ENCODE results near the gene FBXO33. TPM values are rescaled to one million over a fixed set of nuclear protein-coding genes. Genes with fewer than 3 reads are reported as not detected.

The FBXO33 gene
- total RNA-seq, 1 experiment from 2014 or later = 6.6 TPM

DNA sequence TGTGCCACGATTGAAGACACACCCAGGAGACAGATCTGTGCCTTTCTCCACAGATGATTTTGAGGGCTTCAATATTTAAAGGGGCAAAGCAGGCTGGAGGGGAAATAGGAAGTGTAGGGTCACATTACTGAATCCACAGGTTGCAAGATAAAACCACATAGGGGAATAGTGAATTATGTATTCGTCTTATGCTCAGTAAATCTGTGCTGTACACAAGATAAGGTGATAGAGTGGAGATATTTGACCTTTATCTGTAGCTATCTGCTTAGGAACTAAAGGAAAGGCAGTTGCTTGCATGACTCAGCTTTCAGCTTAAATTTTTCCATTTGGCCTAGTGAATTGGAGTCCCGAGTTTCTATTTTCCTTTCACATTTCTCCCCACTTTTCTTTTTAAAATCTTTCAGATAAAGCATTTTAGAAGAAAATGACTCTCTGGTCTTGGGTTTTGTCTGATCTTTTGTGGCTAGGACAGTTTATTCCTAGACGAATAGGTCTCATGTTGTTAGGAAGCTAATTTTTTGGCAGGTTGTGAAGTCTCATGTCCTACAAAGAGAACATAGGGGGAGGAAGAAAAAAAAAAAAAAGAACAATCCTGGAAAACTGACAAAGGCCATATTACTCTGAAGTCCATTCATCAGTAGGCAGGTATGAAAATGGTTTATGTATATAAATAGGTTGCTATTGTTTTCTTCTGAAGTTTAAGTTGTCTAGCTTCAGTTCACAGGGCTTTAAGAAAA is 55.4 kb downstream of the FBXO33 start:
- Histone ChIP-seq H3K27me3 (ENCODE audit: control insufficient read depth, insufficient read depth, low read length) (no peaks in the 10 kb centered on the region), H3K27ac (ENCODE audit: low read length) (peak overlapping the region; percentile 75), H3K36me3 (ENCODE audit: control insufficient read depth, insufficient read depth, low read length) (no peaks in the 10 kb centered on the region), H3K4me1 (ENCODE audit: control insufficient read depth, insufficient read depth, low read length) (peaks cover 4% of the 10 kb centered on the region; the same call in 1 of the 2 replicates), H3K9me3 (ENCODE audit: control insufficient read depth, insufficient read depth, low read depth, low read length) (no peaks in the 10 kb centered on the region), H3K4me3 (ENCODE audit: low read depth in 2 of 2, low read length in 2 of 2) (no peak overlapping the region)
- intact Hi-C loops (cut with micrococcal nuclease; ENCODE audit: unreplicated experiment) (no loop called here), in situ Hi-C loops (cut with HindIII; ENCODE audit: low pct_unique_long_range_greater_than_20kb, low sequenced_read_pairs) (no loop called here)
- CTCF ChIA-PET = interaction anchor here (0.7 kb wide), 2 partner anchors 164 to 380 kb away, joined by 3 to 4 read pairs; no protein-coding TSS in a partner anchor
- BruUV-seq (replicated peaks) = no TSS peak
- no peak for DNase-seq (ENCODE audit: low read depth, low spot score)
- POLR2A ChIA-PET = no interaction called here
- ATAC-seq = peak; percentile 51; the same call in 1 of the 2 replicates
- no peak for TF ChIP-seq POLR2AphosphoS5 (IDR thresholded peaks at IDR 0.05; ENCODE audit: low read depth, low read length)
- no peak for TF ChIP-seq TCF7L2 (IDR thresholded peaks at IDR 0.05; ENCODE audit: low read depth, low read length)
- TF ChIP-seq, protein P1, sequence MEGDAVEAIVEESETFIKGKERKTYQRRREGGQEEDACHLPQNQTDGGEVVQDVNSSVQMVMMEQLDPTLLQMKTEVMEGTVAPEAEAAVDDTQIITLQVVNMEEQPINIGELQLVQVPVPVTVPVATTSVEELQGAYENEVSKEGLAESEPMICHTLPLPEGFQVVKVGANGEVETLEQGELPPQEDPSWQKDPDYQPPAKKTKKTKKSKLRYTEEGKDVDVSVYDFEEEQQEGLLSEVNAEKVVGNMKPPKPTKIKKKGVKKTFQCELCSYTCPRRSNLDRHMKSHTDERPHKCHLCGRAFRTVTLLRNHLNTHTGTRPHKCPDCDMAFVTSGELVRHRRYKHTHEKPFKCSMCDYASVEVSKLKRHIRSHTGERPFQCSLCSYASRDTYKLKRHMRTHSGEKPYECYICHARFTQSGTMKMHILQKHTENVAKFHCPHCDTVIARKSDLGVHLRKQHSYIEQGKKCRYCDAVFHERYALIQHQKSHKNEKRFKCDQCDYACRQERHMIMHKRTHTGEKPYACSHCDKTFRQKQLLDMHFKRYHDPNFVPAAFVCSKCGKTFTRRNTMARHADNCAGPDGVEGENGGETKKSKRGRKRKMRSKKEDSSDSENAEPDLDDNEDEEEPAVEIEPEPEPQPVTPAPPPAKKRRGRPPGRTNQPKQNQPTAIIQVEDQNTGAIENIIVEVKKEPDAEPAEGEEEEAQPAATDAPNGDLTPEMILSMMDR (IDR thresholded peaks at IDR 0.05) = no peak
- TF ChIP-seq, protein P2, sequence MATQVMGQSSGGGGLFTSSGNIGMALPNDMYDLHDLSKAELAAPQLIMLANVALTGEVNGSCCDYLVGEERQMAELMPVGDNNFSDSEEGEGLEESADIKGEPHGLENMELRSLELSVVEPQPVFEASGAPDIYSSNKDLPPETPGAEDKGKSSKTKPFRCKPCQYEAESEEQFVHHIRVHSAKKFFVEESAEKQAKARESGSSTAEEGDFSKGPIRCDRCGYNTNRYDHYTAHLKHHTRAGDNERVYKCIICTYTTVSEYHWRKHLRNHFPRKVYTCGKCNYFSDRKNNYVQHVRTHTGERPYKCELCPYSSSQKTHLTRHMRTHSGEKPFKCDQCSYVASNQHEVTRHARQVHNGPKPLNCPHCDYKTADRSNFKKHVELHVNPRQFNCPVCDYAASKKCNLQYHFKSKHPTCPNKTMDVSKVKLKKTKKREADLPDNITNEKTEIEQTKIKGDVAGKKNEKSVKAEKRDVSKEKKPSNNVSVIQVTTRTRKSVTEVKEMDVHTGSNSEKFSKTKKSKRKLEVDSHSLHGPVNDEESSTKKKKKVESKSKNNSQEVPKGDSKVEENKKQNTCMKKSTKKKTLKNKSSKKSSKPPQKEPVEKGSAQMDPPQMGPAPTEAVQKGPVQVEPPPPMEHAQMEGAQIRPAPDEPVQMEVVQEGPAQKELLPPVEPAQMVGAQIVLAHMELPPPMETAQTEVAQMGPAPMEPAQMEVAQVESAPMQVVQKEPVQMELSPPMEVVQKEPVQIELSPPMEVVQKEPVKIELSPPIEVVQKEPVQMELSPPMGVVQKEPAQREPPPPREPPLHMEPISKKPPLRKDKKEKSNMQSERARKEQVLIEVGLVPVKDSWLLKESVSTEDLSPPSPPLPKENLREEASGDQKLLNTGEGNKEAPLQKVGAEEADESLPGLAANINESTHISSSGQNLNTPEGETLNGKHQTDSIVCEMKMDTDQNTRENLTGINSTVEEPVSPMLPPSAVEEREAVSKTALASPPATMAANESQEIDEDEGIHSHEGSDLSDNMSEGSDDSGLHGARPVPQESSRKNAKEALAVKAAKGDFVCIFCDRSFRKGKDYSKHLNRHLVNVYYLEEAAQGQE (IDR thresholded peaks at IDR 0.05; ENCODE audit: insufficient read depth in 1 of 2, low read depth in 2 of 2, low read length in 1 of 2) = no peak
- TF ChIP-seq SIN3A (IDR thresholded peaks at IDR 0.05; ENCODE audit: borderline replicate concordance, insufficient read depth, low read depth, low read length) = no peak

DNA sequence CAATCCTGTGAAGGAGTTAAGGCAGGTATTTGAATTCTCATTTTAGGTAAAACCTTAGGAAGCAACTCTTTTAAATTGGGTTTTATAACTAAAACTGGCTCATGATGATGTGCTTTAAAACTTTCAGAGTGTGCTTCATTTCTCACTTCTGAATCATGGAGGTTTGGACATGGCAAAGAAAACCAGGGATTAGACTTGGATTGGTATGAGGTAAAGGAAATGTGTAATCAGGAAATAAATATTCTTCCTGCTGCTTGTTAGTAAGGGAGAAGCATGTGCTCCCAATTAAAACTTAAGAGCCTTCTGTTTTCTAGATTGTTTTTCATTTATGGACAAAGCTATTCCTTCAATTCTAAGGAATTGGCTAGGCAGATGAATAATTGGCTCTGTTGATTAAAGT is 57.4 kb downstream of the FBXO33 start:
- intact Hi-C loops (cut with micrococcal nuclease; ENCODE audit: unreplicated experiment) (no loop called here), in situ Hi-C loops (cut with HindIII; ENCODE audit: low pct_unique_long_range_greater_than_20kb, low sequenced_read_pairs) (no loop called here)
- TF ChIP-seq POLR2AphosphoS5 (IDR thresholded peaks at IDR 0.05; ENCODE audit: low read depth, low read length) = no peak
- no peak for TF ChIP-seq TCF7L2 (IDR thresholded peaks at IDR 0.05; ENCODE audit: low read depth, low read length)
- Histone ChIP-seq H3K9me3 (ENCODE audit: control insufficient read depth, insufficient read depth, low read depth, low read length) (no peaks in the 10 kb centered on the region), H3K4me1 (ENCODE audit: control insufficient read depth, insufficient read depth, low read length) (peaks cover 4% of the 10 kb centered on the region; the same call in 1 of the 2 replicates), H3K4me3 (ENCODE audit: low read depth in 2 of 2, low read length in 2 of 2) (no peak overlapping the region), H3K36me3 (ENCODE audit: control insufficient read depth, insufficient read depth, low read length) (no peaks in the 10 kb centered on the region), H3K27ac (ENCODE audit: low read length) (no peak overlapping the region), H3K27me3 (ENCODE audit: control insufficient read depth, insufficient read depth, low read length) (no peaks in the 10 kb centered on the region)
- CTCF ChIA-PET = no interaction called here
- no TSS peak for BruUV-seq (replicated peaks)
- POLR2A ChIA-PET = interaction anchor here (0.7 kb wide), 1 partner anchor 143 kb away, joined by 5 read pairs; no protein-coding TSS in a partner anchor
- ATAC-seq (no peak), DNase-seq (ENCODE audit: low read depth, low spot score) (no peak)

DNA sequence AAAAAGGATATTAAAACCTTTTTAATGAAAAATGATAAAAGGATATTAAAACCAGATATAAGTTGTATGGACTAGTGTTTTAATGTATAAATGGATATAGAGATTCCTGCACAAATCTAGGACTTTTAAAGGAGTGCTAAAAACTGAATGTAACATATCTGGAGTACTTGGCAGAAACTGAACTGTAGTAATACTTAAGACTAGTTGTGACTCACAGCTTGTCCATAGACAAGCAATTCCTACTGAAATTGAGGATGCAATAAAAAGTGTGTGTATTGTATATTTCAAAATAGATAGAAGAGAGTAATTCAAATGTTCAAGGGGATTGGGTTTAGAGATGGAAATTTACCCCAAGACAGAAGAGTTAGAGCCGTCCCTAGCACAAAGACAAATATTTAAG is 59.6 kb downstream of the FBXO33 start:
- Histone ChIP-seq H3K27me3 (ENCODE audit: control insufficient read depth, insufficient read depth, low read length) (no peaks in the 10 kb centered on the region), H3K4me1 (ENCODE audit: control insufficient read depth, insufficient read depth, low read length) (peaks cover 4% of the 10 kb centered on the region; the same call in 1 of the 2 replicates), H3K27ac (ENCODE audit: low read length) (no peak overlapping the region), H3K4me3 (ENCODE audit: low read depth in 2 of 2, low read length in 2 of 2) (no peak overlapping the region), H3K36me3 (ENCODE audit: control insufficient read depth, insufficient read depth, low read length) (no peaks in the 10 kb centered on the region), H3K9me3 (ENCODE audit: control insufficient read depth, insufficient read depth, low read depth, low read length) (no peaks in the 10 kb centered on the region)
- ChIA-PET CTCF (no interaction called here), POLR2A (no interaction called here)
- in situ Hi-C loops (cut with HindIII; ENCODE audit: low pct_unique_long_range_greater_than_20kb, low sequenced_read_pairs) = no loop called here
- no peak for TF ChIP-seq POLR2AphosphoS5 (IDR thresholded peaks at IDR 0.05; ENCODE audit: low read depth, low read length)
- TF ChIP-seq, protein P1 (IDR thresholded peaks at IDR 0.05) = no peak
- TF ChIP-seq SIN3A (IDR thresholded peaks at IDR 0.05; ENCODE audit: borderline replicate concordance, insufficient read depth, low read depth, low read length) = no peak
- no peak for TF ChIP-seq TCF7L2 (IDR thresholded peaks at IDR 0.05; ENCODE audit: low read depth, low read length)
- TF ChIP-seq, protein P2 (IDR thresholded peaks at IDR 0.05; ENCODE audit: insufficient read depth in 1 of 2, low read depth in 2 of 2, low read length in 1 of 2) = no peak
- ATAC-seq (no peak), DNase-seq (ENCODE audit: low read depth, low spot score) (no peak)
- intact Hi-C loops (cut with micrococcal nuclease; ENCODE audit: unreplicated experiment) = no loop called here
- BruUV-seq (replicated peaks) = no TSS peak
